Measurements from ENCODE around the gene EIF3L.
A peak's percentile ranks its signal among the peaks of the same experiment; 100 is the strongest.

EIF3L gene

GRCh38 chr22:37855462-37855861, 6.2 kb downstream of the EIF3L start:
- no peak for DNase-seq

GRCh38 chr22:37860796-37861421, 11.7 kb downstream of the EIF3L start:
- no peak for DNase-seq

- DNase-seq: no peak
Measured at GRCh38 chr22:37862570-37863325, 13.5 kb downstream of the EIF3L start.

- DNase-seq: no peak
Measured at GRCh38 chr22:37865510-37865909, 16.3 kb downstream of the EIF3L start.

DNA sequence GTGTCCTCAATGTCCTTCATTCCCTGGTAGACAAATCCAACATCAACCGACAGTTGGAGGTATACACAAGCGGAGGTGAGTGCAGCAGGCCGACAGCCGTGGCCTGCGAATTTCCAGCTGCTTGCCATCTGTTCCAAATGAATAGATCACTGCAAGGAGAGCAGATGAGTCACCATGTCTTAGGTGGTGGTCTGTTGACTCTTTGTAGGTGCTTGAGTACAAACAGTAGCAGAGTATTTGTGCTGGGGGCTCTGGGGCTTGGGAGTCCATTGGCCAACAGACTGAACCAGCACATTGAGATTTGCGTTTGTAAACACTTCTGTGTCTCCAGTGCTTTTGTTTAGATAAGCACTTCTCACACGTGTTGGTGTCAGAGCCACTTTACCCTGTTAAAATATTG, 21.1 kb downstream of the EIF3L start:
- peak; percentile 61 for DNase-seq

DNA sequence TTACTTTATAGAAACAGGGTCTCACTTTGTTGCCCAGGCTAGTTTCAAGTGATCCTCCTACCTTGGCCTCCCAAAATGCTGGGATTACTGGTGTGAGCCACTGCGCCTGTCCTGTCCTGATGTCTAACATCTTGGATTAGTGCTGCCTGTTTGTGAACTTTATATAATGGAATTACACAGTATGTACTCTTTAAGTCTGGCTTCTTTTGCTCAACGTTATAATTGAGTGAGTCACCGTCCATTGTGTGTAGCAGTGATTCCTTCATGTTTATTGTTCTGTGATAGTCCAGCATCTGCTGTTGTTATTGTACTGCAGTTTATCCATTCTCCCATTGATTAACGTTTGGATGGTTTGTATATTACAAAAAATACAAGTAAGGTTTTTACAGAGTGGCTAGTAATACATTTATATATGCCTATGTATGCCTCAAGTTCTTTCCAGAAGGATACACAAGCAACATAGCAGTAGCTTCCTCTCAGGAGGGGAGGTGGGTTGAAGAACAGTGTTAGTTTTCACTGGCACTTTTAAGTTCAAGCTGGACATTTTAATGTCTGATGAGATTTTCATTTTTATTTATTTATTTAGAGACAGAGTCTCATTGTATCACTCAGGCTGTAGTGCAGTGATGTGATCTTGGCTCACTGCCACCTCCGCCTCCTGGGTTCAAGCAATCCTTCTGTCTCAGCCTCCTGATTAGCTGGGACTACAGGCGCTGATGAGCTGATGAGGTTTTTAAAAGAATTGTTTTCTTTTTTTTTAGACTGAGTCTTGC, 31.6 kb downstream of the EIF3L start:
- DNase-seq: no peak

GRCh38 chr22:37884420-37884819, 35.2 kb downstream of the EIF3L start:
- no peak for DNase-seq

DNA sequence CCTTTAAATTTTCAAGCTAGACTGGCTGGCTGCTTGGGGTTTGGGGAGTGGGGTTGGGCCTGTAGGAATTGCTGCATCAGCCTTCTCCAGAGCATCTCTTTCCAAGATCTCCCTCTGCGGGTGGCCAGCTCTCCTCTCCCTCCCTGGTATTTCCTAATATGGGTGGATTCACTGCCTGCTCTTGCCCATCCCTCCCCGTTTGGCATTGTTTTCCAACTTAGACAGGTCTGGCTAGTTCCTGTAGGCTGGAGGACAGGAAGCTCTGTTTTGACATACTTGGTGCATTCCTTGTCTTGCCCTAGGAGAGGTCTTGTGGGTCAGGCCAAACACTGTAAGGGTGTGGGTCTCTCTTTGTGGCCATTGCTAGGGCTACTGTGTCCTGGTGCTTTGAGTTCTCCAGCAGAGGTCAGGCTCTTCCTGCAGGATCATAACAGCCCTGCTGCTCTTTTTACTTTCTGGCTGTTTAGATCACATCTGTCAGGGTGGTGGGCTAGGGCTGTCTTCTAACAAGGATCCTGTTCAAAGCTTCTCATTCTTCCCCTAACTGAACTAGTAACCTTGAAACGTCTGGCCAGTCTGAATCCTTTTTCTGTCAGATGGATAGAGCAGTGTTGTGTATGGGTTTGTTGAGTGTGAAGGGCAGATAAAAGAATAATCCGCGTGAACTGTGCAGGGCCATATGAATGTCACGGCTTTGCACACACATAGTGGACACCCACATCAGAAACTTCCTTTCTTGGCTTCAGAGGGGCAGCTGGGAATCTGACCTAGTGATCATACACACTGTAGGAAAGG, 38.6 kb downstream of the EIF3L start:
- DNase-seq: no peak

GRCh38 chr22:37891926-37892325, 42.7 kb downstream of the EIF3L start:
- no peak for DNase-seq

- DNase-seq: peak; percentile 73
Measured at GRCh38 chr22:37892566-37893335, 43.5 kb downstream of the EIF3L start.

GRCh38 chr22:37893583-37893983, 44.4 kb downstream of the EIF3L start:
- DNase-seq: no peak

- DNase-seq: no peak
Measured at GRCh38 chr22:37894939-37895670, 45.9 kb downstream of the EIF3L start.

DNA sequence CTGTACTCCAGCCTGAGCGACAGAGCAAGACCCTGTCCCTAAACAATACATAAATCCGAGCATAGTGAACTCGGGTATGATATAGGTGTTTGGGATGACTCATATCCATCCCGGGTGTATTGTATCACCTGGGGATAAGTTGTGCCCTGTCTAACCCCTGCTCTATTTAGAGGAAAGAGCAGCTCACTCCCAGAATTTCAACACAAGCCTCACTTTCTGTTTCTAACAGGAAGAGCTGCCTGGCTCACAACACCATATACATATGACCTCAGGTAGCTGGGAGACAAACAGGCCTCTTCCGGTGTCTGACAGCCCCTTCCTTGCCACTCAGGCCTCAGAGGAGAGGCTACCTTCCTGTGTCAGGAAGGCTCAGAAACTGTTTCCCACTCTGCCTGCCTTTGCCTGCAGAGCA, 47.0 kb downstream of the EIF3L start:
- DNase-seq: no peak

DNA sequence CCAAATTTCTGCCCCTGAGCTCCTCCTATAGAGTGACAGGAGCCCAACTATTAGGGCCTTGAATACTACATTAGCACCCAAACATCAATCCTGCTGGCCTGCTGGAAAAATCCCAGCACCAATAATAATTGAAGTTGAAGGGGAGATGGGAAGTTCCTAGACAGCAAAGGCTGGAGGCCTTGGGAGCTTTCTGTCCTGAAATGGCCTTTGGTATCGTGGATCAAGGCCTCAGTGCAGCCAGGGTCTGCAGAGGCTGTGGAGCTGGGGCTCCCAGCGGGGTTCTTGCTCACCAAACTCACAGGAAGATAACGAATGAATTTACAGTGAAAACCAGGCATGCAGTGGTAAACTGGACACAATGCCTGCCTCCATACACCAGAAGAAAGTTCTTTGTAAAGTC, 47.7 kb downstream of the EIF3L start:
- no peak for DNase-seq

- DNase-seq: no peak
Measured at GRCh38 chr22:37897807-37898206, 48.6 kb downstream of the EIF3L start.

DNA sequence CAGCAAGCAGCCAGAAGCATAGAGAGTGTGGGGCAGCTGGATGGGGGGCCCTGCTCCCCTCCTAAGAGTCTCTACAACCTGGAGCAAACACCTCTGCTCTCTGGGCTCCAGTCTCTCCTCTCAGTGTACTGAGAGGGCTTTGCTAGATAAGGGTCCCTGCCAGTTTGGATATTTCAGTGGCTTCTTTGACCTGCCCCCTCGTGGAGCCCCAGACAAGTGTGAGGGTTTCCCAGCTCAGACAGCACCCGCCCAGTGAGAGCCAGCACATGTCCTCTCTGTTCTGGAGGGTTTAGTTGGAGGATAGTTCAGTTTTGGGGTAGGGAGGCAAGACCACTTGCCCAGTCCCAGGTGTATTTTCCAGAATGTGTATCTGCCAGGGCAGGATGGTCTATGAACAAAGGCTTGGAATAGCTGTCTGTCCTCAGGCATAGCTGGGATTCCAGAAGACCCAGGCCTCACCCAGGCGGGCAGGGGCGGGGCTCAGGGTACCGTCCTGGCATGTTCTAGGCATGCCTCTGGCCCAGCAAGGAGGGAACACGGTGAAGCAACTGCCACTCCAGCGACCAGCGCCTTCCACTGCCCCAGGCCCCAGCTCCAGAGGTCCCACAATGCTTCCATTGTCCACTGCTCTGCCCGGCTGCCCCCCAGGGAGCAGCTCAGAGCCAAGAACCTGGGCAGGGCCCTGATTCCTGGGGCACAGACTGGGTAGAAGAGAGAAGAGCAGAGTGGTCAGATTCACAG, 49.4 kb downstream of the EIF3L start:
- no peak for DNase-seq

DNA sequence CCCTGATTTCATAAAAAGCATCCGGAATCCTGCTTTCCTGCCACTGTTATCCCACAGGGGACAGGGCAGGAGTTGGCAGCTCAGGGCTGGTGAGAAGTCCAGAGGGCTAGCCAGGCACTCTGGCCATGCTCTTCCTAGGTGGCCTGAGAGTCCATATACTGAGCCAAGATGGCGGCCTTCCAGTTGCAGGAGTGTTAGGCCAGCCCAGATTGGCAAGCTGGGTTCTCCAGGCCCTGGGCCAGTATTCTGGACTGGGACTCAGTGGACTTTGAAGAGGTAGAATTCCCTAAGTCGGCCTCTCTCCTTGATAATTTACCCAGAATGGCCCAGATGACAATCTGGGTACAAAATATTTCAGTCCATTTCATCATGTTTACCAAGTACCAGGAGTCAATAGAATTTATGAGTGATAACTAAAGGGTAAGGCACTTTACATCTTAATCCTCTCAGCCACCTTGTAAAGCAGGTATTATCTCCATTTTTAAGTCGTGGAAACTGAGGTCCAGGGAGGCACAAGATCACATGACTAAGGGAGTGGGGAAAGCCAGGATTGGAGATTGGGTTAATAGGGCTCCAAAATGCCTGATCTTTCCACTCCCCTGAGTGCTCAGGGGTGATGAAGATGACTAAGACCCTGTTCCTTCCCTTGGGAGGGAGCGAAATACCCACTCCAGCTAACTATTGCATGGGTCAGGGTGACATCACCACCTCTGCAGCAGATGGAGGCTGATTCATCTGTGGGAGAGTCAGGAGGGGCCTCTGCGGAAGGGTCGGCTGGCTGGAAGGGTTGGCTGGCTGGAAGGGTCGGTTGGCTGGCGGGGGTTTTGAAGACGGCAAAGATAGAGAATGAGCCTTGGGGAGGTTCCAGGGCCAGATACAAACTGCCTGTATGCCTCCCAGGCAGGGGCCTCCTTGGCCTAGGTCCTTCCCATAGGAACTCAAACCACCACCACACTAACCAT, 55.6 kb downstream of the EIF3L start:
- no peak for DNase-seq

DNA sequence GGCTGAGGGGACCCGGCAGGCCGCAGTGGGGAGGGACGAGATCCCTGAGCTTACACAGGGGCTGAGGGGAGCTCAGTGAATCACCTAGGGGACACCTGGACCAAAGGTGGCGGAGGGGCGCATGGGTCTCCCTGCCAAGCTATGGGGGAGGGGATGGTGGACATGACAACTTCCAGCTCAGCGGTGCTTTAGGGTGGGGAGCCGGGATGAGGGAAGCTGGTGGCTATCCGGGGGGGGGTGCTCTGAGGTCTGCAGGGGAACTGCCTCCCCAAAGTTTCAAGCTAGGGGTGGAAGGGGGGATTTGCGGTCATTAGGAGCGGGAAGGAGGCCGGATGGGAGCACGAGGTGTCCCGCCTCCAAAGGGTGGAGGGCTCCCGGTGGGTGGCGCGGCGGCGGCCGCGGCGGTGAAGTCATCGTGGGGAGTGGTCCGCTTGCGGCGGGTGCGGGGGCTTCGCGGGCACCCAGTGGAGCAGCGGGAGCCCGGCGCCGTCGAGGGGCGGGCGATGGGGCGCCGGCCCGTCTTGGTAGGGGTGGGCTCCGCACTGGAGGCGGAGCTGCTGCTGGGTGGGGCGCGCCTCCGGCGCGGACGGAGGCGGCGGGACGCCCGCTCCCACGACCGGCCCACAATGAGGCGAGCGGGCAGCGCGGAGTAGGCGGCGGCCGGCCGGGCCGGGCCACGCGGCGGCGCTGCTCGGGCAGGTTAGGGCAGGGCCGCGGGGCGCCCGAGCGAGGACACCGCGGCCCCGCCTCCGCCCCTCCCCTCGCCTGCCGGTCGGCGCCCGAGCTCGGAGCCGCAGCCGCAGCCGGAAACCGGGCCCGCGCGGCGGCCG, 56.5 kb downstream of the EIF3L start, which contains the start of gene MICALL1:
Gene MICALL1 (plus strand): TSS at position 764 of the 830 bp plus-strand sequence. CDS start 126 bp downstream, outside the sequence.
- DNase-seq: no peak
